Right lobe of liver (tissue), 6 donors: ENCODE results near the gene PSMD12. TPM values are rescaled to one million over a fixed set of nuclear protein-coding genes. Genes with fewer than 3 reads are reported as not detected.

Source experiments
- ATAC-seq, 4 donors: fragments of 200-7000 bp; cut with Tn5 transposase; one replicate each; pipeline ENCODE4 v1.9.1; 2020; ENCODE audit warnings: mild to moderate bottlenecking in 4 of 4, moderate library complexity in 4 of 4
- DNase-seq, 3 donors: peaks; one replicate each; pipeline ENCODE4 v3.0.0-alpha.2; 2020
- H3K27ac ChIP-seq, 3 donors: fragments of 200-600 bp; one replicate each; pipeline ENCODE4 v1.8.0; 2022
- H3K27me3 ChIP-seq, 2 donors: fragments of 200-600 bp; one replicate each; pipeline ENCODE4 v1.8.0; 2022
- H3K36me3 ChIP-seq, 4 donors: fragments of 200-600 bp; sonication (generic) in 1 of 4; one replicate each; pipeline versions ENCODE4 v1.5.1 to v1.8.0; 2017 to 2022; ENCODE audit warnings: control low read depth in 1 of 4
- H3K4me1 ChIP-seq, 4 donors: fragments of 200-600 bp; sonication (generic) in 1 of 4; one replicate each; pipeline versions ENCODE4 v1.5.1 to v1.8.0; 2017 to 2022; ENCODE audit warnings: control low read depth in 1 of 4
- H3K4me3 ChIP-seq, 3 donors: fragments of 200-600 bp; one replicate each; pipeline ENCODE4 v1.8.0; 2022
- H3K9me3 ChIP-seq, 4 donors: fragments of 200-600 bp; sonication (generic) in 1 of 4; one replicate each; pipeline versions ENCODE4 v1.5.1 to v1.8.0; 2017 to 2022; ENCODE audit warnings: control low read depth in 1 of 4
- CTCF ChIP-seq, 4 donors: fragments of 200-600 bp in 3 of 4; fragments of 450-650 bp in 1 of 4; IDR thresholded peaks; one replicate each; pipeline versions ENCODE4 v1.5.1 to v1.8.0; 2016 to 2022; ENCODE audit warnings: antibody characterized with exemption in 4 of 4, mild to moderate bottlenecking in 2 of 4
- POLR2A ChIP-seq: fragments of 450-650 bp; IDR thresholded peaks from one replicate; pipeline ENCODE4 v1.6.1; 2017; ENCODE audit warnings: antibody characterized with exemption, mild to moderate bottlenecking
- WGBS: methylation state at CpG from one replicate; pipeline ENCODE4 v1.1.6; 2018; ENCODE audit warnings: low coverage, low lambda C conversion rate; ENCODE audit not compliant: insufficient coverage; ENCODE audit errors: missing lambda C conversion rate; 5-methylcytosine and 5-hydroxymethylcytosine counted together
- intact Hi-C, 2 donors: fragments of 100-400 bp; cut with DNase I; formaldehyde crosslinking; loops; one replicate each; pipeline versions ENCODE4 v1.11.2 to v1.14.1; 2022
- total RNA-seq, 6 experiments: library from RNA; depleted of rRNA in 2 of 6; stranded (reverse); fragments of >200 nt in 2 of 6; fragmentation: NEBNext Ultra II Directional in 3 of 6; extraction: Animal tissue kit (Norgen Biotek cat#: 25700) in 3 of 6; gene quantifications; one replicate each; pipeline versions ENCODE4 v1.1.0 to v1.2.4, GENCODE V29; 2016 to 2023
- donor health status: DM: no; HTN: yes; CAD: no.
- donor health status: DM: no; HTN: no; CAD: no.
- donor health status: DM: no; HTN: no; CAD: no.
- donor health status: DM: no; HTN: yes; CAD: no.
- donor health status: DM: no; HTN: yes; CAD: no.

The PSMD12 gene
- total RNA-seq, 6 experiments from 2014 or later = 27.3 to 40.1 (median 31.1) TPM

GRCh38 chr17:67385122-67385988, 19.0 kb upstream of the PSMD12 start:
- TF ChIP-seq POLR2A = no peak
- TF ChIP-seq CTCF (IDR thresholded peaks at IDR 0.05) = no peak
- Histone ChIP-seq H3K9me3 (no peaks in the 10 kb centered on the region), H3K4me3 (no peak overlapping the region), H3K27ac (no peak overlapping the region), H3K36me3 (no peaks in the 10 kb centered on the region), H3K4me1 (peaks cover 0 to 32% (median 11%) of the 10 kb centered on the region in 4 donors), H3K27me3 (no peaks in the 10 kb centered on the region)
- DNase-seq (peak in 1 of 3 donors; percentile 57), ATAC-seq (peak; percentile 16 to 63 (median 39))
- intact Hi-C loops = no loop called here
- 84% methylated on average over 20 of the region's 20 CpGs for WGBS

- ATAC-seq = peak; percentile 21 to 42 (median 30)
- no peak for DNase-seq
- no peaks in the 10 kb centered on the region for H3K36me3 ChIP-seq
- TF ChIP-seq POLR2A (no peak), CTCF (IDR thresholded peaks at IDR 0.05) (no peak)
- peak overlapping the region; percentile 78 to 87 (median 81) for H3K27ac ChIP-seq
- WGBS = 18% methylated on average over 1 of the region's 1 CpG
- intact Hi-C loops = no loop called here
- peaks cover 0 to 22% (median 9%) of the 10 kb centered on the region in 4 donors for H3K4me1 ChIP-seq
- no peaks in the 10 kb centered on the region for H3K9me3 ChIP-seq
- H3K4me3 ChIP-seq = no peak overlapping the region
- no peaks in the 10 kb centered on the region for H3K27me3 ChIP-seq
These were observed 15.5 kb upstream of the PSMD12 start for GRCh38 chr17:67381929-67382257.

GRCh38 chr17:67379251-67379630, 12.9 kb upstream of the PSMD12 start:
- intact Hi-C loops = loop anchor here (5.0 to 10.0 kb wide), 3 partner anchors 93 to 316 kb away; no protein-coding TSS in a partner anchor
- Histone ChIP-seq H3K9me3 (no peaks in the 10 kb centered on the region), H3K36me3 (no peaks in the 10 kb centered on the region), H3K27me3 (no peaks in the 10 kb centered on the region), H3K4me1 (peaks cover 0 to 22% (median 8%) of the 10 kb centered on the region in 4 donors), H3K4me3 (peak overlapping the region; percentile 50 to 69 (median 63)), H3K27ac (peak overlapping the region; percentile 47 to 94 (median 92))
- ATAC-seq = no peak
- no peak for DNase-seq
- TF ChIP-seq POLR2A = no peak
- no peak for TF ChIP-seq CTCF (IDR thresholded peaks at IDR 0.05)
- 52% methylated on average over 8 of the region's 8 CpGs for WGBS

GRCh38 chr17:67378454-67379250, 12.3 kb upstream of the PSMD12 start:
- H3K9me3 ChIP-seq = no peaks in the 10 kb centered on the region
- H3K36me3 ChIP-seq = no peaks in the 10 kb centered on the region
- peak overlapping the region; percentile 50 to 69 (median 63) for H3K4me3 ChIP-seq
- DNase-seq (peak; percentile 83 to 85 (median 84)), ATAC-seq (peak; percentile 55 to 66 (median 61))
- H3K27ac ChIP-seq = peak overlapping the region; percentile 92 to 94 (median 94)
- H3K4me1 ChIP-seq = peaks cover 0 to 22% (median 8%) of the 10 kb centered on the region in 4 donors
- under 1% methylated on average over 26 of the region's 72 CpGs for WGBS
- intact Hi-C loops = loop anchor here (5.0 to 10.0 kb wide), 3 partner anchors 94 to 316 kb away; no protein-coding TSS in a partner anchor
- peak; percentile 48 to 98 (median 82) for TF ChIP-seq CTCF (IDR thresholded peaks at IDR 0.05)
- TF ChIP-seq POLR2A = peak; percentile 74
- H3K27me3 ChIP-seq = no peaks in the 10 kb centered on the region
